ENCODE measurements around the gene ACOT11. TPM values are rescaled to one million over a fixed set of nuclear protein-coding genes. Genes with fewer than 3 reads are reported as not detected.
A peak's percentile ranks its signal among the peaks of the same experiment; 100 is the strongest.

The ACOT11 gene
- total and polyA plus RNA-seq, 7 experiments from 2014 or later = 0.06 to 2.3 (median 0.87) TPM; not detected in 1

GRCh38 chr1:54650417-54650816 is 102.4 kb downstream of the ACOT11 start:
- H3K9me3 Mint-ChIP-seq = peaks cover 0 to 10% (median 0%) of the 10 kb centered on the region in 11 donors
- ChIA-PET POLR2A (no interaction called here), CTCF (interaction anchor here (0.7 kb wide), 1 partner anchor 188 kb away, joined by 4 read pairs; no protein-coding TSS in a partner anchor)
- H3K4me3 ChIP-seq (ENCODE audit: low read length) = no peak overlapping the region
- H3K4me1 ChIP-seq (ENCODE audit: control insufficient read depth in 2 of 2, insufficient read depth in 2 of 2, low read length in 2 of 2) = no peaks in the 10 kb centered on the region
- no peaks in the 10 kb centered on the region for H3K4me1 Mint-ChIP-seq
- H3K27ac Mint-ChIP-seq = no peak overlapping the region
- ATAC-seq (no peak), DNase-seq (no peak)
- H3K4me3 Mint-ChIP-seq = no peak overlapping the region
- intact Hi-C loops (cut with micrococcal nuclease) = no loop called here
- peaks cover 4 to 21% (median 8%) of the 10 kb centered on the region in 5 donors for H3K27me3 Mint-ChIP-seq
- no peaks in the 10 kb centered on the region for H3K36me3 ChIP-seq (ENCODE audit: control insufficient read depth in 2 of 3, insufficient read depth in 3 of 3, low read length in 3 of 3)
- H3K27me3 ChIP-seq (ENCODE audit: control insufficient read depth in 2 of 2, insufficient read depth in 2 of 2, low read length in 2 of 2) = no peaks in the 10 kb centered on the region
- H3K9me3 ChIP-seq (ENCODE audit: control insufficient read depth in 2 of 3, low read length in 3 of 3) = no peaks in the 10 kb centered on the region
- no peak overlapping the region for H3K27ac ChIP-seq (ENCODE audit: low read depth, low read length)
- no peaks in the 10 kb centered on the region for H3K36me3 Mint-ChIP-seq

- H3K4me3 ChIP-seq (ENCODE audit: low read length) = no peak overlapping the region
- no peak overlapping the region for H3K27ac Mint-ChIP-seq
- intact Hi-C loops (cut with micrococcal nuclease) = no loop called here
Measured at GRCh38 chr1:54651608-54652007, 103.6 kb downstream of the ACOT11 start.

GRCh38 chr1:54652168-54652567 is 104.1 kb downstream of the ACOT11 start:
- H3K4me3 Mint-ChIP-seq = no peak overlapping the region
- ATAC-seq = peak; percentile 54
- H3K4me3 ChIP-seq (ENCODE audit: low read length) = no peak overlapping the region
- no peaks in the 10 kb centered on the region for H3K9me3 Mint-ChIP-seq
- ChIA-PET POLR2A (no interaction called here), CTCF (no interaction called here)
- DNase-seq = no peak
- H3K36me3 Mint-ChIP-seq = no peaks in the 10 kb centered on the region
- intact Hi-C loops (cut with micrococcal nuclease) = no loop called here
- H3K27me3 ChIP-seq (ENCODE audit: control insufficient read depth in 2 of 2, insufficient read depth in 2 of 2, low read length in 2 of 2) = no peaks in the 10 kb centered on the region
- no peak overlapping the region for H3K27ac ChIP-seq (ENCODE audit: low read depth, low read length)
- no peaks in the 10 kb centered on the region for H3K4me1 ChIP-seq (ENCODE audit: control insufficient read depth in 2 of 2, insufficient read depth in 2 of 2, low read length in 2 of 2)
- no peaks in the 10 kb centered on the region for H3K36me3 ChIP-seq (ENCODE audit: control insufficient read depth in 2 of 3, insufficient read depth in 3 of 3, low read length in 3 of 3)
- H3K27ac Mint-ChIP-seq = no peak overlapping the region
- no peaks in the 10 kb centered on the region for H3K9me3 ChIP-seq (ENCODE audit: control insufficient read depth in 2 of 3, low read length in 3 of 3)
- H3K27me3 Mint-ChIP-seq = peaks cover 0 to 19% (median 8%) of the 10 kb centered on the region in 5 donors
- H3K4me1 Mint-ChIP-seq = no peaks in the 10 kb centered on the region

More at GRCh38 chr1:54651608-54652007, 103.6 kb downstream of the ACOT11 start:
- CTCF ChIA-PET = no interaction called here
- H3K27ac ChIP-seq (ENCODE audit: low read depth, low read length) = no peak overlapping the region
- ATAC-seq (no peak), DNase-seq (no peak)
- Mint-ChIP-seq H3K4me1 (no peaks in the 10 kb centered on the region), H3K36me3 (no peaks in the 10 kb centered on the region), H3K4me3 (no peak overlapping the region), H3K9me3 (peaks cover 0 to 2% (median 0%) of the 10 kb centered on the region in 11 donors), H3K27me3 (peaks cover 4 to 21% (median 8%) of the 10 kb centered on the region in 5 donors)
- H3K36me3 ChIP-seq (ENCODE audit: control insufficient read depth in 2 of 3, insufficient read depth in 3 of 3, low read length in 3 of 3) = no peaks in the 10 kb centered on the region
- POLR2A ChIA-PET = no interaction called here
- no peaks in the 10 kb centered on the region for H3K9me3 ChIP-seq (ENCODE audit: control insufficient read depth in 2 of 3, low read length in 3 of 3)
- H3K27me3 ChIP-seq (ENCODE audit: control insufficient read depth in 2 of 2, insufficient read depth in 2 of 2, low read length in 2 of 2) = no peaks in the 10 kb centered on the region
- no peaks in the 10 kb centered on the region for H3K4me1 ChIP-seq (ENCODE audit: control insufficient read depth in 2 of 2, insufficient read depth in 2 of 2, low read length in 2 of 2)

GRCh38 chr1:54653036-54653435 is 105.0 kb downstream of the ACOT11 start:
- H3K27me3 Mint-ChIP-seq = peaks cover 0 to 18% (median 8%) of the 10 kb centered on the region in 5 donors
- no peak for ATAC-seq

GRCh38 chr1:54658164-54658913 is 110.3 kb downstream of the ACOT11 start:
- ChIA-PET CTCF (no interaction called here), POLR2A (no interaction called here)
- no peak for DNase-seq
- no peaks in the 10 kb centered on the region for H3K36me3 ChIP-seq (ENCODE audit: control insufficient read depth in 2 of 3, insufficient read depth in 3 of 3, low read length in 3 of 3)
- Mint-ChIP-seq H3K4me1 (no peaks in the 10 kb centered on the region), H3K9me3 (peaks cover 0 to 15% (median 6%) of the 10 kb centered on the region in 11 donors), H3K27me3 (peaks cover 0 to 8% (median 0%) of the 10 kb centered on the region in 5 donors), H3K36me3 (peaks cover 0 to 5% (median 4%) of the 10 kb centered on the region in 5 donors), H3K27ac (no peak overlapping the region), H3K4me3 (no peak overlapping the region)
- H3K4me3 ChIP-seq (ENCODE audit: low read length) = no peak overlapping the region
- ATAC-seq = no peak
- no peaks in the 10 kb centered on the region for H3K4me1 ChIP-seq (ENCODE audit: control insufficient read depth in 2 of 2, insufficient read depth in 2 of 2, low read length in 2 of 2)
- H3K27ac ChIP-seq (ENCODE audit: low read depth, low read length) = no peak overlapping the region
- H3K9me3 ChIP-seq (ENCODE audit: control insufficient read depth in 2 of 3, low read length in 3 of 3) = no peaks in the 10 kb centered on the region
- intact Hi-C loops (cut with micrococcal nuclease) = no loop called here
- no peaks in the 10 kb centered on the region for H3K27me3 ChIP-seq (ENCODE audit: control insufficient read depth in 2 of 2, insufficient read depth in 2 of 2, low read length in 2 of 2)

More at GRCh38 chr1:54653036-54653435, 105.0 kb downstream of the ACOT11 start:
- intact Hi-C loops (cut with micrococcal nuclease) = no loop called here
- Mint-ChIP-seq H3K27ac (no peak overlapping the region), H3K9me3 (peaks cover 0 to 4% (median 2%) of the 10 kb centered on the region in 11 donors), H3K36me3 (no peaks in the 10 kb centered on the region), H3K4me3 (no peak overlapping the region), H3K4me1 (no peaks in the 10 kb centered on the region)
- DNase-seq = no peak
- CTCF ChIA-PET = no interaction called here
- Histone ChIP-seq H3K36me3 (ENCODE audit: control insufficient read depth in 2 of 3, insufficient read depth in 3 of 3, low read length in 3 of 3) (no peaks in the 10 kb centered on the region), H3K9me3 (ENCODE audit: control insufficient read depth in 2 of 3, low read length in 3 of 3) (no peaks in the 10 kb centered on the region), H3K27me3 (ENCODE audit: control insufficient read depth in 2 of 2, insufficient read depth in 2 of 2, low read length in 2 of 2) (no peaks in the 10 kb centered on the region), H3K4me3 (ENCODE audit: low read length) (no peak overlapping the region), H3K27ac (ENCODE audit: low read depth, low read length) (no peak overlapping the region), H3K4me1 (ENCODE audit: control insufficient read depth in 2 of 2, insufficient read depth in 2 of 2, low read length in 2 of 2) (no peaks in the 10 kb centered on the region)
- POLR2A ChIA-PET = no interaction called here

Other genes starting within 250 kb of the ACOT11 start
- 100 to 1,000 TPM in 2 of 5 experiments, 10 to 100 TPM in 3; 69.4 to 124 (median 98.1) TPM for gene SSBP3, start 141.8 kb upstream of the ACOT11 start, total RNA-seq
- gene SSBP3, start 141.8 kb upstream of the ACOT11 start, polyA plus RNA-seq = 10 to 100 TPM; 19.4 to 21.3 TPM
- not detected for gene FAM151A, start 75.3 kb downstream of the ACOT11 start, total RNA-seq
- gene FAM151A, start 75.3 kb downstream of the ACOT11 start, polyA plus RNA-seq = not detected
- 1 to 10 TPM in 1 of 5 experiments, under 1 TPM in 3, not detected in 1; 0.15 to 1.9 (median 0.33) TPM for gene MROH7, start 93.6 kb downstream of the ACOT11 start, total RNA-seq
- gene MROH7, start 93.6 kb downstream of the ACOT11 start, polyA plus RNA-seq = not detected
- gene TTC4, start 167.6 kb downstream of the ACOT11 start, total RNA-seq = 10 to 100 TPM; 11.6 to 25.8 (median 21.4) TPM
- gene TTC4, start 167.6 kb downstream of the ACOT11 start, polyA plus RNA-seq = 10 to 100 TPM; 19.0 to 27.4 TPM
- gene PARS2, start 216.3 kb downstream of the ACOT11 start, total RNA-seq = 1 to 10 TPM in 4 of 5 experiments, under 1 TPM in 1; 0.66 to 7.6 (median 4.7) TPM
- 1 to 10 TPM; 2.1 to 5.3 TPM for gene PARS2, start 216.3 kb downstream of the ACOT11 start, polyA plus RNA-seq

Data from naive thymus-derived CD4-positive, alpha-beta T cell (primary cell).